Inflammatory macrophage treated with lipopolysaccharide for 4 hours (primary cell): ENCODE measurements around the gene SGMS2.

Experiments
- DNase-seq: peaks from one replicate; pipeline ENCODE4 v3.0.0-alpha.2; 2020

Gene SGMS2

GRCh38 chr4:107831140-107831539 is 6.4 kb downstream of the SGMS2 start:
- no peak for DNase-seq

GRCh38 chr4:107832275-107832807 is 7.6 kb downstream of the SGMS2 start:
- DNase-seq = no peak

GRCh38 chr4:107834241-107834794 is 9.6 kb downstream of the SGMS2 start:
- DNase-seq = peak; percentile 81

- peak; percentile 83 for DNase-seq
Observed at GRCh38 chr4:107835406-107835805, 10.7 kb downstream of the SGMS2 start.

DNA sequence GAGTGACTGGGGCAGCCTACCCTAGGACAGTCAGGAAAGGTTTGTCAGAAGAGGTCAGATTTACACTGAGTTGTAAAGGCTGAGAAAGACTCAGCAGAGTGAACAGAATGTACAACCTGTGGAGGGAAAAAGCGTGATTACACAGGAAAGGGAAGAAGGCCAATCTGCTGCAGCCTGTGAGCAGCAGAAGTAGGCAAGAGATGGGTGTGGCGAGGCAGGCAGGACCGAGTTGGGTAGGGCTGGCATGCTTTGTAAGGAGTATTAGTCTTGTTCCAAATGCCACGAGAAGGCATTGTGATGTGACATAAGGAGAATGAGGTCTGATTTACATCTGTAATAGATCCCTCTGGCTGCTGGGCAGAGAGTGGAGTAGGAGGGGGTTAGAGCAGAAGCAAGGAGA is 12.6 kb downstream of the SGMS2 start:
- peak; percentile 54 for DNase-seq

GRCh38 chr4:107837776-107838618 is 13.3 kb downstream of the SGMS2 start:
- DNase-seq = peak; percentile 94

- DNase-seq = peak; percentile 59
Observed at GRCh38 chr4:107838861-107839565, 14.3 kb downstream of the SGMS2 start.

DNA sequence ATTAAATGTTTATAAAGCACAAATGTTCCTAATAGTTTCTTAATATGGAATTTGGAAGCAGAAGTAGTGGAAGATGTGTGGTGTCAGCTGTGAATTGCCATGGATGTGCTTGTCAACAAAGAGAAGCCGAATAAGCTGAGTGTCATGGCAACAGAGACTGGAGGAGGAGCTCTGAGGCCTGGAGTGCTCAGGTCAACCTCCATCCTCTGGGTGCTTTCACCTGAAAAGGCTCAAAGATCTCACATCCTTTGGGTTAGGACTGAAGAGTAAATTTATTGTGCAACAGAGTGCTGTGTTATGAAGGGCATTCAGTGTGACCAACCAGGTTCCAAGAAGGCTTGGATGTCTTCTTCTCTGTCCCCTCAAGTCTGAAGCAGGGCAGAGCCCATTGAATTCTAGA is 18.7 kb downstream of the SGMS2 start:
- DNase-seq = no peak

GRCh38 chr4:107845681-107846080 is 20.9 kb downstream of the SGMS2 start:
- no peak for DNase-seq

DNA sequence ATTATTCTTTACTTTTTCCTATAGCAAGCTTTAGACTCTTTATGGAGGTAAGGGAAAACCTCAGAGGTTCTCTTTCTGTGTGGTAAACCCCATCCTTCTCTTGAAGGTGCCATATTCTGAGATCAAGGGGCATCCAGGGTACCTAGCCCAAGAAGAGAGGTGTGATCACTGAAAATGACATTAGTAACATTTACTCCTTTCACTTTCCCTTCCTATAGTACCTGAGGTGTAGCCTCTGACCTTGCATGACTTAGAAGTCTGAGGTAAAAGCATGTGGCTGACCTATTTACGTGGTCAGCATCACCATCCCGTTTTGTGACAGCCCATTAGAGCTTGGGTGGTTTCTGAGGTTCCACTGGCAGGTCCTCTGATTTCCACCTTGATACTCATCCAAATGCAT is 25.7 kb downstream of the SGMS2 start:
- DNase-seq = no peak

- DNase-seq = peak; percentile 36
Observed at GRCh38 chr4:107853444-107854355, 29.0 kb downstream of the SGMS2 start.

GRCh38 chr4:107854356-107855022 is 29.8 kb downstream of the SGMS2 start:
- DNase-seq = peak; percentile 44

- DNase-seq = no peak
Observed at GRCh38 chr4:107855723-107856122, 31.0 kb downstream of the SGMS2 start.

DNA sequence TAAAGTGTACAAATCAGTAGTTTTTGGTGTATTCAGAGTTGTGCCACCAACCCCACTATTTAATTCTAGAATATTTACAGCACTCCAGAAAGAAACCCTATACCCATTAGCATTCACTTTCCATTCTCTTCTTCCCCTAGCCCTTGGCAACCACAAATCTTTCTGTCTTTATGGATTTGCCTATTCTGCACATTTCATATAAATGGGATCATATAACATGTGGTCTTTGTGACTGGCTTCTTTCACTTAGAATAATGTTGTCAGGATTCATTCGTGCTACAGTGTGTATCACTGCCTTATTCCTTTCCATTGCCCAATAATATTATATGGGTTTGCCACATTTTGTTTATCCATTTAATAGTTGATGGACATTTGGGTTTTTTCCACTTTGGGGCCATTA is 32.2 kb downstream of the SGMS2 start:
- DNase-seq = no peak

DNA sequence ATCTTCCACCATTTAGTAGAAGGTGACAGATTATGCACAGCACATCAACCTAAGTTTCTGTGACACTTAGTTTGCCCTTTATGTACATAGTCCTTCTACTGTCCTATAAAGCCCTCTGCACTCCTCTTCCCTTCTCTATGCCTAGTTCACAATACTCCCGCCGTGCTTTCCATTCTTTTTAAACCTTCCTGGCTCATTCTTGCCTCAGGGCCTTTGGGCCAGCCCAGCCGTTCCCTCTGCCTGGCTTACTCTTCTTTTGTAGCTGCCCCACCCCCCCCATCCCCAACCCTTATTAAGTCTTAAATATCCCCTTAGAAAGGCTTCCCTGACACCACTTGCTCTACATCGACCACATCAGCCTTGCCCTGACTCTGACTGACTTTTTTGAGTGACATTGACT is 33.0 kb downstream of the SGMS2 start:
- no peak for DNase-seq

GRCh38 chr4:107858158-107858742 is 33.5 kb downstream of the SGMS2 start:
- no peak for DNase-seq

GRCh38 chr4:107862658-107863057 is 37.9 kb downstream of the SGMS2 start:
- DNase-seq = no peak

GRCh38 chr4:107863416-107863815 is 38.7 kb downstream of the SGMS2 start:
- DNase-seq = no peak

- peak; percentile 58 for DNase-seq
Observed at GRCh38 chr4:107863850-107864371, 39.2 kb downstream of the SGMS2 start.

DNA sequence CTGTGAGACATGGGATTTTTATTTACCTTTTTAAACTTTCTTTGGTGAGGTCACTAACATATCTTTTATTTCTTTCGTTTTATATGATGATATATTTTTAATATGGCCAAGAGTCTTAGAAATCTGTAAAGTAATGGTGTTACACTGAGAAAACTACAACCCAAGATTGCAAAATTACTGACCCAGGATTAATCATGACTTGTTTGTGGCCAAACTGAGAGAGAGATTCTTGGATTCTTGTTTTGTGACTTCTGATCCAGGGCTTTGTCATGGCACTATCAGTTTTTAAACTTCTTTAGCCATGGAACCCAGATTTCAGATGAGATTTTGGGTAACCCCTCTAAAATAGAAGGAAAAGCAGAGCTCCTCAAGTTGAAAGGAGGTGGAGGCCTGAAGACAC is 42.0 kb downstream of the SGMS2 start:
- no peak for DNase-seq

GRCh38 chr4:107870236-107870635 is 45.5 kb downstream of the SGMS2 start:
- no peak for DNase-seq
